ENCODE results near the gene APOL3.
"Not testable (repeated sequence)": the region's sequence is repeated elsewhere in the genome, so short reads cannot be mapped to it uniquely, and the experiment has no call there.

APOL3 gene

GRCh38 chr22:36136988-36137387, 23.6 kb downstream of the APOL3 start:
- in situ Hi-C loops (cut with HindIII; ENCODE audit: low sequenced_read_pairs) = no loop called here

DNA sequence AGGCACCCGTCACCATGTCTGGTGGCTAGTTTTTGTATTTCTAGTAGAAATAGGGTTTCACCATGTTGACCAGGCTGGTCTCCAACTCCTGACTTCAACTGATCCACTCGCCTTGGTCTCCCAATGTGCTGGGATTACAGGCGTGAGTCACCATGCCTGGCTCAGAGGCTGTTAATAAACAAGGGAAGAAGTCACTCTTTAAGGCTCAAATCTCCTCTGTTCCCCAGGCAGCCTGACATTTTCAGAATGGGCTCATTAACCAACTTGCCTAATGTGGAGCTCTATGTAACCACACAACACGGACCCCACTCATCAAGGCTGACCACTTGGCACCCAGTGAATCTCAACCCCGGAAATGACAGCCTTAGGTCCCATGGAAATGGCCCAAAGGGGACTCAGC, 24.1 kb downstream of the APOL3 start:
- in situ Hi-C loops (cut with HindIII; ENCODE audit: low sequenced_read_pairs) = no loop called here

GRCh38 chr22:36135306-36135980, 25.1 kb downstream of the APOL3 start:
- in situ Hi-C loops (cut with HindIII; ENCODE audit: low sequenced_read_pairs) = no loop called here

DNA sequence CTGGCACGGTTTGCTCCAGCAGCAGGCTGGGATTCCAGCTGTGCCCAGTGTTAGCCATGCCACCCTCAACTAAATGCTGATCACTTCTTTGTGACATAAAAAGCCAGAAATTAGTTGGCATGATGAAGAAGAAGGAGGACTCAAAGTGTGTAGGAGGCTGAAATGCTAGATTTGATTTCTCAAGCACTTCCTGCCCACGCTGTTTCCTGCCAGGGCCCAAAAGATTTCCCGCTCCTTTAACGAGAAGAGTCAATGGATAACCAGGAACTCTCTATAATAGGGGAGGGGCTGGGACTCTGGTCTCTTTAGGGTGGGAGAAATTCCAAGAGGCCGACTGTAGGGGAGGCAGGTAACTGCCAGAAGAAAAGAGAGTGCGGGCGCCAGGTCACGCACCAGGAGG, 26.4 kb downstream of the APOL3 start:
- in situ Hi-C loops (cut with HindIII; ENCODE audit: low sequenced_read_pairs) = no loop called here

DNA sequence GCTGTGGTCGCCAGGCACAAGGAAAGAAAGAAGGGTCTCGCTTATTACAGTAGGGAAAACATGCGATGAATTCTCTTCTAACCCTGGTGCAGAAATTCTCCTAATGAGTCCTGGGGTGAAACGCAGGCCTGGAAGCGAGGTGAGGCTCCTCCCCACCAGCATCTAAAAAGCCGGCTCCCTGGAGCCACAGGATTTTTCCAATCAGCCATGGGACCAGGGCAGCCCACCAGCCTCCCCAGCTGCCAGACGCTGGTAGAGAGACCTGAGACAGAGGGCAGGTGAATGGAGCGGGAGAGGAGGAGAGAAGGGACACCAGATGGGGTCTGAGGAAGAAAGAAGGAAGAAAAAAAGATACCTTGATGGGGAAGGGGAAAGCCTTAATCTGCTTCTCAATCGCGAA, 28.6 kb downstream of the APOL3 start:
- in situ Hi-C loops (cut with HindIII; ENCODE audit: low sequenced_read_pairs) = no loop called here

DNA sequence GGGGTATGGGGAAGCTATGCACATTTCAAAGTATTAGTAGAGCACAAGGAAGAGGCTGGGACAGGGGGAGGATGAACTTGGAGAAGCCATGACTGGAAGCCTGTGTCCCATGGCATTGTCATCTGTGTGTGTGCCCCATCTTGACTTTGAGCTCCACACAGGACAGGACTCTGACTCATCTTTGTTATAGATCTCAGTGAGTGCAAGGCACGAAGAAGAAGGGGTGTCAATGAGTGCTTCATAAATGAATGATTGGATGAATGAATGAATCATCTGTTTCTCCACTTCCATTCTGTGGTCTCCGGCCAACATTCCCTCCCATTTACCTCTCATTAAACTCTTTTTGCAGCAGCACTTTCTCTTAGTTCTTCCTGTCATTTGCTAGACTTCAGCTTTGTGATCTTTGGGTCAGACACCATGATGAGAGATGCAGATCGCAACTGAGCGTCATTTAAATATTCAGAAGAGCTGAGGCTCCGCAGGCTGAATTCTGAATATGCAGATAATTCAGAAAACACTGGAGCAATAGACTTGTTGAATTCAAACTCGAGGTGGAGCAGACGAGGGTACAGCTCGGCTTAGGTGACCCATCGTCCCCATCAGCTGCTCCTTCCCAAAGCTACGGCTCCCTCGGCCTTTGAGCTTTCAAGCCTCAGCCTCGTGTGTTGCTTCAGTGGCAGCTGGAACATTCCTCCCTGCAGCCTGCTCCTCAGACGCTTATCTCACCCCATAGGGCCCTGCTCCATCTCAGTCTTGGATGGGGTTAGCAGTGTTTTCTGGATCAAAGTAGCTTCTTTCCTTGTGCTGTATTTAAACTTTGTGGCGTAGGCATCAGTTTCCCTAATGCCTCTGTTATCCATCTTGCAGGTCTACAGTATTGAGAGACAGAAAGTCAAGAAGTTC, 30.8 kb downstream of the APOL3 start:
- in situ Hi-C loops (cut with HindIII; ENCODE audit: low sequenced_read_pairs) = no loop called here

DNA sequence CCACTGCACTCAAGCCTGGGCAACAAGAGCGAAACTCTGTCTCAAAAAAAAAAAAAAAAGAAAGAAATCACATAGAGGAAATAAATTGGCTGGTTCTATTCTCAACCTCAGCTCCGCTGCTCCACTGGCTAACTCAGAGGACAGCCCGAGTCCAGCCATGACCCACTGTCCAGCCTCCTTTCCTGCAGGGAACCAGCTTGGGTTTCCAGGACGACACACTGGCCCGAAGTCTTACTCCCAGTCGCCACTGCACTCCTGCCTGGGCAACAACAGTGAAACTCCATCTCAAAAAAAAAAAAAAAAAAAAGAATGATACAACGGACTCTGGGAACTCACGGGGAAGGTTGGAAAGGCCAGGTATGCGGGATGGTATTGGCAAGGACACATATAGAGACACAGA, 31.5 kb downstream of the APOL3 start:
- in situ Hi-C loops (cut with HindIII; ENCODE audit: low sequenced_read_pairs) = no loop called here

- in situ Hi-C loops (cut with HindIII; ENCODE audit: low sequenced_read_pairs) = no loop called here
These were observed 34.5 kb downstream of the APOL3 start for GRCh38 chr22:36125994-36126531.

- in situ Hi-C loops (cut with HindIII; ENCODE audit: low sequenced_read_pairs) = no loop called here
These were observed 35.1 kb downstream of the APOL3 start for GRCh38 chr22:36125434-36125833.

GRCh38 chr22:36124666-36125065, 35.9 kb downstream of the APOL3 start:
- in situ Hi-C loops (cut with HindIII; ENCODE audit: low sequenced_read_pairs) = no loop called here

DNA sequence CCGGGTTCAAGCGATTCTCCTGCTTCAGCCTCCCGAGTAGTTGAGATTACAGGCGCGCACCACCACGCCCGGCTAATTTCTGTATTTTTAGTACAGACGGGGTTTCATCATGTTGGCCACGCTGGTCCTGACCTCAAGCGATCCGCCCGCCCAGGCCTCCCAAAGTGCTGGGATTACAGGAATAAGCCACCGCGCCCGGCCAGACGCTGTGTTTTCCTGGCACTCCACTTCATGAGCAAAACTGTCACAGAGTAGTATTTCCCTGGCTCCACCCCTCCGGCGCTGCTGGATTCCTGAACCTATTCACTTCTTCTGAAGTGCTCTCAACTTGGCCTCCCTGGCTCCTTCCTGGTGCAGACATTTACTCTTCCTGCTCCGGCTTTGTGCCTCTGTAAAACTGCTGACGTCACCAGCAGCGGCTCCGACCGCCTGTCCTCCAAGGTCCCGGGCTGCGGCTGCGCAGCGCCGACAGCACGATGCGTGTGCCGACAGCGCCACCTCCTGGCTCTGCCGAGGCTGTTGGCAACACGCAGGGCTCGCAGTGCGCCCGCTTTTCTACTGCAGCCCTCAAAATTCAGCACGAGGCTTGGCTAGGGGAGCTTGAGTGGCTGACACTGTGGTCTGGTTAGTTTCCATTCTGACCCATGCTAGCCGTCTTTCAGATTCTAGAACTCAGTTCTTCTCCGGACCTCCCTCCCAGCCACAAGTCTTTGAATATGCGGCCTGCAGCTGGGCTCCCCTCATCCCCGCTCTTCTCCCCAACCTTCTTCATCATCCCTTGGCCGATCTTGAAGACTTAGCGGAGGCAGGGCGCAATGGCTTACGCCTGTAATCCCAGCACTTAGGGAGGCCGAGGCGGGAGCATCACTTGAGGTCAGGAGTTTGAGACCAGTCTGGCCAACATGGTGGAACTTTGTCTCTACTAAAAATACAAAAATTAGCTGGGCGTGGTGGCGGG, 36.6 kb downstream of the APOL3 start:
- in situ Hi-C loops (cut with HindIII; ENCODE audit: low sequenced_read_pairs) = no loop called here

DNA sequence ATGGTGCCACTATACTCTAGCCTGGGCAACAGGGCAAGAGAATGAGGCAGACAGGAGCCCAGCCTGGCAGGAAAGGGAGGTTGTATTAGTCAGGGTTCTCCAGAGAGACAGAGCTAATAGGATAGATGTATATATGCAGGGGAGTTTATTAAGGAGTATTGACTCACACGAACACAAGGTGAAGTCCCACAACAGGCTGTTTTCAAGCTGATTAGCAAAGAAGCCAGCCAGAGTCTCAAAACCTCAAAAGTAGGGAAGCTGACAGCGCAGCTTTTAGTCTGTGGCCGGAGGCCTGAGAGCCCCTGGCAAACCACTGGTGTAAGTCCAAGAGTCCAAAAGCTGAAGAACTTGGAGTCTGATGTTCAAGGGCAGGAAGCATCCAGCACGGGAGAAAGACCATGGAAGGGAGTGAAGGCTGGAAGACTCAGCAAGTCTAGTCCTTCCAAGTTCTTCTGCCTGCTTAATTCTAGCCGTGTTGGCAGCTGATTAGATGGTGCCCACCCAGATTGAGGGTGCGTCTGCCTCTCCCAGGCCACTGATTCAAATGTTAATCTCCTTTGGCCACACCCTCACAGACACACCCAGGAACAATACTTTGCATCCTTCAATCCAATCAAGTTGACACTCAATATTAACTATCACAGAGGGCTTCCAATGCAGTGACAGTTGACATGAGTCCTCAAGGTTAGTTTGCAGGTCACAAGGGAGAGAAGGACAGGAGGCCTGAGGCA, 39.8 kb downstream of the APOL3 start:
- in situ Hi-C loops (cut with HindIII; ENCODE audit: low sequenced_read_pairs) = not testable (repeated sequence)

DNA sequence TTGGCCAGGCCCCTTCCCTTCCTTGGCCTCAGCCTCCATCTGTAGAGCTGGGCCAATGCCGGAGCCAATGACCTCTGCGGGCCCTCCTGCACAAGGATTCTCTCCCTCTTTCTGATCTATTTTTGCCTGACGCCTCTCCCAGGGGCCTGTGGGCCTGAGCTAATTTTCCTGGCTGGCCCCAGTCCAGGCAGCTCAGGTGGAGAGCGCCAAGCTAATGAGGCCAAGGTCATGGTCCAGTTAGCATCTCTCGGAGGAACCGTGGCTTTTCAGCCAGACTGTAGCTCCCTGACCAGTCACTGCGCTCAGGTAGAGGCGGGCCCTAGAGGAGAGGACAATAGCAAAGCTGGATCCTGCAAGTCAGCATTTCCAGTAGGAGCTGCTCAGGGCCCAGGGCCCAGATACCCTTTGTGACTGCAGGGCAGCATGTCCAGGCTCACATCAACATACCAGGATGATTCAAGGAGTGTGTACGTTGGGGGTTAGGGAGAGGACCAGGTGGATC, 43.5 kb downstream of the APOL3 start:
- in situ Hi-C loops (cut with HindIII; ENCODE audit: low sequenced_read_pairs) = no loop called here

- in situ Hi-C loops (cut with HindIII; ENCODE audit: low sequenced_read_pairs) = no loop called here
These were observed 44.4 kb downstream of the APOL3 start for GRCh38 chr22:36116127-36116526.

- in situ Hi-C loops (cut with HindIII; ENCODE audit: low sequenced_read_pairs) = no loop called here
These were observed 47.4 kb downstream of the APOL3 start for GRCh38 chr22:36113121-36113520.

- in situ Hi-C loops (cut with HindIII; ENCODE audit: low sequenced_read_pairs) = no loop called here
These were observed 49.2 kb downstream of the APOL3 start for GRCh38 chr22:36111316-36111715.

- in situ Hi-C loops (cut with HindIII; ENCODE audit: low sequenced_read_pairs) = no loop called here
These were observed 50.2 kb downstream of the APOL3 start for GRCh38 chr22:36110306-36110881.

- in situ Hi-C loops (cut with HindIII; ENCODE audit: low sequenced_read_pairs) = no loop called here
These were observed 53.1 kb downstream of the APOL3 start for GRCh38 chr22:36107436-36107835.

- in situ Hi-C loops (cut with HindIII; ENCODE audit: low sequenced_read_pairs) = no loop called here
These were observed 53.6 kb downstream of the APOL3 start for GRCh38 chr22:36106910-36107309.

GRCh38 chr22:36104988-36105387, 55.6 kb downstream of the APOL3 start:
- in situ Hi-C loops (cut with HindIII; ENCODE audit: low sequenced_read_pairs) = loop anchor here (5.0 kb wide), 1 partner anchor 57 kb away; the partner anchor contains the start of gene APOL3

Data from DLD1 (cell line).